Panc1 (cell line): ENCODE results near the gene ALG1. TPM values are rescaled to one million over a fixed set of nuclear protein-coding genes. Genes with fewer than 3 reads are reported as not detected.
"Not testable (repeated sequence)": the region's sequence is repeated elsewhere in the genome, so short reads cannot be mapped to it uniquely, and the experiment has no call there.

Experiments used
- ATAC-seq: fragments of 200-7000 bp; cut with Tn5 transposase; 2 replicates; pipeline ENCODE4 v1.9.1; 2020; ENCODE audit warnings: mild to moderate bottlenecking, moderate library complexity
- BruUV-seq: library from RNA; stranded (reverse); fragments of 400-500 nt; replicated peaks from 2 replicates; lab custom pipeline; 2021; lab: Mats Ljungman, UMichigan
- CTCF ChIA-PET: fragments of 300-600 bp; sonication (Branson Sonifier 250); formaldehyde crosslinking; loops from one replicate; lab custom pipeline; 2022; ENCODE audit warnings: antibody characterized with exemption; lab: Charles Lee
- POLR2A ChIA-PET: fragments of 300-600 bp; sonication (Branson Sonifier 250); formaldehyde crosslinking; loops from one replicate; lab custom pipeline; 2022; ENCODE audit warnings: antibody characterized with exemption; lab: Charles Lee
- DNase-seq: peaks from one replicate; pipeline ENCODE4 v3.0.0-alpha.2; 2010; ENCODE audit warnings: low read depth, low spot score
- H3K27ac ChIP-seq: 2 replicates; pipeline ENCODE4 v1.5.1; 2011; ENCODE audit warnings: mild to moderate bottlenecking, low read length, inconsistent platforms
- H3K27me3 ChIP-seq: fragments of 200-500 bp; sonication (Bioruptor generic); 2 replicates; pipeline ENCODE4 v1.6.0; 2014; ENCODE audit warnings: low read length, inconsistent platforms; ENCODE audit not compliant: control insufficient read depth, insufficient read depth
- H3K36me3 ChIP-seq: fragments of 200-500 bp; sonication (Bioruptor generic); 2 replicates; pipeline ENCODE4 v1.5.1; 2014; ENCODE audit warnings: inconsistent platforms, mild to moderate bottlenecking, low read length, moderate library complexity; ENCODE audit not compliant: control insufficient read depth, insufficient read depth
- H3K4me1 ChIP-seq: 2 replicates; pipeline ENCODE4 v1.5.1; 2011; ENCODE audit warnings: inconsistent platforms, mild to moderate bottlenecking, low read length, moderate library complexity; ENCODE audit not compliant: control insufficient read depth, insufficient read depth
- H3K4me3 ChIP-seq, 2 experiments: 2 replicates each; pipeline ENCODE4 v1.5.1; 2011 to 2012; ENCODE audit warnings: low read depth in 2 of 2, low read length in 2 of 2, mild to moderate bottlenecking in 2 of 2, inconsistent platforms in 1 of 2, moderate library complexity in 1 of 2
- H3K9me3 ChIP-seq: fragments of 200-500 bp; sonication (Bioruptor generic); 2 replicates; pipeline ENCODE4 v1.5.1; 2014; ENCODE audit warnings: low read depth, mild to moderate bottlenecking, inconsistent platforms, low read length, moderate library complexity; ENCODE audit not compliant: control insufficient read depth, insufficient read depth
- POLR2AphosphoS5 ChIP-seq: IDR thresholded peaks from 2 replicates; pipeline ENCODE4 v1.6.1; 2012; ENCODE audit warnings: mild to moderate bottlenecking, low read depth, low read length, moderate library complexity
- in situ Hi-C: cut with HindIII; loops from 2 replicates; pipeline ENCODE4 v1.10.0; 2016; ENCODE audit warnings: low sequenced_read_pairs, low pct_unique_long_range_greater_than_20kb
- intact Hi-C: fragments of 100-400 bp; cut with micrococcal nuclease; formaldehyde crosslinking; loops from one replicate; pipeline ENCODE4 v1.10.0; 2022; ENCODE audit not compliant: unreplicated experiment
- total RNA-seq: library from RNA; stranded (reverse); gene quantifications from one replicate; pipeline ENCODE4 v1.2.1, GENCODE V29; 2021; ENCODE audit not compliant: unreplicated experiment

The ALG1 gene
- total RNA-seq, 1 experiment from 2014 or later: 46.6 TPM

DNA sequence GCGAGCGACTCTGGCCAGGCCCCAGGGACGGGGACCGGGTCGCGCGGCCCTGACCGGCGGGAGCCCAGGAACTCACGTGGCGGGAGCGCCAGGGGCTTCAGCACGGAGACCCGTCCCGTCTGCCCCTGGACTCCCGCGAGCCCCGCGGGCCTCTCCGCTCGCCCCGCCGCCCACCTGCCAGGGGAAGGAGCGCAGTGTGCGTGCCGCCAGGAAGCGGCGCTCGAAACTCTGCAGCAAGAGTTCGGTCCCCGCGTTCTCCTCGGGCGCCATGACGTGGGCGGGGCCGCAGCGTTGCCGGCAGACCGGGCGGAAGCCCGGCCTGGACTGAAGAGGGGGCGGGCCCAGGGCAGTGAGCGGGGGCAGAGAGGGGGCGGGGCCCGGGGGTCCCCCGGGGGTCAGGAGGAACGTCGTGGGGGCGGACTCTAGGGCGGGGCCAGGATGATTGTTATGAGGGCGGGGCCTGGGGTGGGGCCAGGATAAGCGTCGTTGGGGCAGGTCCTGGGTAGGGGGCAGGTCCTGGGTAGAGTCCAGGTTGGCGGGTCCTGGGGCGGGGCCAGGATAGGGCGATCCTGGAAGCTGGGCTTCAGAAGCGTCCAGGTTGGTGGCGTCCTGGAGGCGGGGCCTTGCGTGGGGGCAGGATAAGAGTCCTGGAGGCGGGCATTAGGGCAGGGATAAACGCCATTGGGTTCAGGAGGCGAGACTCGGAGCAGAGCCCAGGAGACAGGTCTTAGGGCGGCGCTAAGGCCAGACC is 26.0 kb downstream of the ALG1 start, which contains the start of gene EEF2KMT:
EEF2KMT (minus strand) TSS at position 326 of the 751 bp plus-strand sequence; CDS start at position 270, 56 bp downstream.
- H3K27me3 ChIP-seq, H3K4me1 ChIP-seq, H3K36me3 ChIP-seq, BruUV-seq, in situ Hi-C loops, H3K9me3 ChIP-seq, intact Hi-C loops: not testable (repeated sequence)
- POLR2A ChIA-PET: interaction anchor here (0.6 kb wide), 1 partner anchor 46 kb away, joined by 3 read pairs; no protein-coding TSS in a partner anchor
- TF ChIP-seq POLR2AphosphoS5: peak; percentile 43; the same call in 1 of the 2 replicates
- Histone ChIP-seq H3K4me3 (peak within 1 kb of the TSS; percentile 63 to 73), H3K27ac (peak within 1 kb of the TSS; percentile 61)
- peak; percentile 100 for ATAC-seq
- CTCF ChIA-PET: interaction anchor here (0.6 kb wide), 2 partner anchors 140 to 380 kb away, joined by 3 read pairs; no protein-coding TSS in a partner anchor
- DNase-seq: peak; percentile 97

DNA sequence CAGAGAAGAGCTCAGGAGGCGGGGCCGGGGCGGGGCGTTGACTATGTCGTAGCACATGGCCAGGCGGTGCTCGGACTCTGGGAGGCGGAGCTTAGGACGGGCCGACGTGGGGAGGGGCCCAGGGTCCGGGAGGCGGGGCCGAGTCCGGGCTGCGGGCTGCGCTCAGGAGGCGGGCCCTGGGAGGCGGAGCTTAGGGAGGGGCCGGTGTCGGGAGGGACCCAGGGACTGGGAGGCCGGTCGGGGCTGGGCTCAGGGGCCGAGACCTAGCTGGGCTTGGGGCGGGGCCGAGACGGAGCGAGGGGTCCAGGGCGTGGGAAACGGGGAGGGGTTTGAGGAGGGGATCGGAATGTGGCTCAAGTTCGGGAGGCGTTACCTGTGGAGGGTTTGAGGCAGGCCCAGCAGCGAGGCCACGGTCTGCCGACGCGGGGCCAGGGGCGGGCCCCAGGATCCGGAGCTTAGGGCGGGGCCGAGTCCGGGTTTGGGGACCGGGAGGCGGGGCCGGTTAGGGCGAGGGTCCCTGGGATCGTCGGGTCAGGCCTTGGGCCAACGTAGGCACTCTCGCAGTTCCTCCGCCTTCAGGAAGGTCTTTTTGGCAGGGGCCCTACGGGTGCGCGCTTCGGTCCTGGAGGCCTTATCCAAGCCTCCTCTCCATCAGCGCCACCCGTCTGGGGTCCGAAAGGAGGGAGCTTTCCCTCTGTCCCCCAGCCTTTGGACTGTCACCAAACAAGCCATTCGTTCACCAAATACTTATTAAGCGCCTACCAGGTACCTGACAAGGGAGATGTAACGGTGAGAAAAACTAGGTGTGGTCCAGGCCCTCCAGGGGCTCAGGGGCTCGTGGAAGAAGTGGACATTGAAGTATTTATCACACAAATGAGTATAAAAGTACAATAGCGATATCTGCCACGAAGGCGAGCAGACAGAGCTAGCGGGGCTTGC is 26.8 kb downstream of the ALG1 start:
- H3K9me3 ChIP-seq, H3K27ac ChIP-seq, H3K36me3 ChIP-seq, ATAC-seq, DNase-seq, in situ Hi-C loops, BruUV-seq, H3K4me1 ChIP-seq, H3K27me3 ChIP-seq, intact Hi-C loops: not testable (repeated sequence)
- peak overlapping the region; percentile 54 to 61 for H3K4me3 ChIP-seq
- POLR2A ChIA-PET: interaction anchor here (0.7 kb wide), 1 partner anchor 14 kb away, joined by 3 read pairs; no protein-coding TSS in a partner anchor
- CTCF ChIA-PET: interaction anchor here (0.6 kb wide), 1 partner anchor 381 kb away, joined by 3 read pairs; no protein-coding TSS in a partner anchor

DNA sequence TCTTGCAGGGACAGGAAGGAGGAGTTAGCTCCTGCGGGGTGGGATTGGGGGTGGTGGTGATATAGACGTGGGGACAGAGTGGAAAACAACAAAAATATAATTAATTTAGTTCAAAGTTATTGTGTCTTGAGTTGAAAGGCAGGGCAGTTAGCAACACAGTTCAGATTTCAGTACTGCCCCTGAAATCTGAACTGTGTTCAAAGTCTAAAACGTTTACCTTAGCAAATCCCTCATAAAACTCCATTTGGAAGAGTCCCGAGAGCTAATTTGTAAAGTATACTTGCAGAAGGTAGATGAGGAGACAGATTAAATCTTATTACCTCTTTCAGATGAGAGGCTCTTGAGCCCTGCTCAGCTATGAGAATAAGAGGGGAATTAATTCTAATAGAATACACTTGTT is 27.5 kb downstream of the ALG1 start:
- H3K27ac ChIP-seq, H3K4me1 ChIP-seq, H3K9me3 ChIP-seq, BruUV-seq, in situ Hi-C loops, CTCF ChIA-PET, ATAC-seq, H3K27me3 ChIP-seq, intact Hi-C loops, H3K36me3 ChIP-seq, DNase-seq: not testable (repeated sequence)
- POLR2A ChIA-PET: interaction anchor here (0.7 kb wide), 1 partner anchor 13 kb away, joined by 3 read pairs; no protein-coding TSS in a partner anchor
- H3K4me3 ChIP-seq: peak overlapping the region in 1 of 2 experiments; percentile 54; a peak in 2 of 4 replicates

DNA sequence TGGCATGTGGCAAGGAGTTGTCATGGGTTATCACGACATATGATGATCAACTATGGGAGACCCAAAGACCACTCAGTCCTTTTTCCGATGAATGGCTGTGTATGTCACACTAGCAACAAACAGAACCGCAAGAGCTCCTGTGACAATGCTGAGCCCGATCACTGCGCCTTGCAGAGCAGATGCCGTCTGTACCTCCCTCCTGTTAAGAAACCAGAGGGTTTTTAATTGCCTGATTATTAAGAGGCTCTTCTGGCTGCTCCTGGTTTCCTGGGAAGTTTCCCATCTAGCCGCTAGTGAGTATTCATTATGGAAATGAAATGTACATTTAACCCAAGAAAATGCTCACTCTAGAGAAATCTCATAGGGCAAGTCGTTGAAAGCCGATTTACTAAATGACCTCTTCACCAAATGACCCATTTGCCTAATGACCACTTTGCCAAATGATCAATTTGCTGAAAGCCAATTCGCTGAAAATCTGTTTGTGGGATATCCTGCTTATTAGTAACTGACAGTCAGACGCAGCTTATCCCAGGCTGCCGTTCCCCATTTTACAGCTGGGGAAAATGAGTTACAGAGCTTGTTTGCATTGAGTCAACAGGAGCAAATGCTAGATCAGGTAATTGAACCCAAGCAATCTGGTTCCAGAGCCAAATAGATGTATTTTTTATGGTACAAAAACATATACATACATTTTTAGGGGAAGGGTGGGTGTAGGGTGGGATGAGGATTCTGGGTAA is 31.8 kb downstream of the ALG1 start:
- H3K9me3 ChIP-seq, H3K36me3 ChIP-seq, H3K27ac ChIP-seq, DNase-seq, intact Hi-C loops, BruUV-seq, H3K4me3 ChIP-seq, in situ Hi-C loops, H3K4me1 ChIP-seq, CTCF ChIA-PET, H3K27me3 ChIP-seq, POLR2A ChIA-PET, ATAC-seq: not testable (repeated sequence)

- H3K36me3 ChIP-seq, intact Hi-C loops, H3K27ac ChIP-seq, H3K4me1 ChIP-seq, ATAC-seq, BruUV-seq, H3K4me3 ChIP-seq, CTCF ChIA-PET, H3K27me3 ChIP-seq, POLR2A ChIA-PET, in situ Hi-C loops, H3K9me3 ChIP-seq, DNase-seq: not testable (repeated sequence)
Observed at GRCh38 chr16:5105039-5105438, 33.4 kb downstream of the ALG1 start.
